ENCODE data around the gene DRICH1. TPM values are rescaled to one million over a fixed set of nuclear protein-coding genes. Genes with fewer than 3 reads are reported as not detected.

Gene DRICH1
- total RNA-seq, 1 experiment from 2014 or later: not detected

DNA sequence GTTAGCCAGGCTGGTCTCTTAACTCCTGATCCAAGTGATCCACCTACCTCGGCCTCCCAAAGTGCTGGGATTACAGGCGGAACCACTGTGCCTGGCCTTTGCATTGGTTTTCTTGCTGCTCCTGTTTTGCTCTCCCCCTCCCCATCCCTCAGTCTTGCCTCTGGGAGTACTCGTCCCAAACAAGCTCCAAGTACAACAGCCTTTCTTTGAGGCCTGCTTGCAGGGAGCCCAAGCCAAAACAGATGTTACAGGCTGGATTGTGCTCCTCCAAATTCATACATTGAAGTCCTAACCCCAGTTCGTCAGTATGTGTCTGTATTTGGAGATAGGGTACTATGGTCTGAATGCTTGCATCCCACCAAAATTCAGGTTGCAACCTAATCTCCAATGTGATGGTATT is 60.6 kb downstream of the DRICH1 start:
- no peaks in the 10 kb centered on the region for H3K4me1 ChIP-seq (ENCODE audit: control insufficient read depth, insufficient read depth, low read length)
- no peak overlapping the region for H3K27ac ChIP-seq (ENCODE audit: low read length)
- DNase-seq (ENCODE audit: low read depth, low spot score) (no peak), ATAC-seq (no peak)
- CTCF ChIA-PET: no interaction called here
- no TSS peak for BruUV-seq (replicated peaks)
- no peaks in the 10 kb centered on the region for H3K27me3 ChIP-seq (ENCODE audit: control insufficient read depth, insufficient read depth, low read length)
- POLR2A ChIA-PET: interaction anchor here (0.6 kb wide), 1 partner anchor 16 kb away, joined by 3 read pairs; no protein-coding TSS in a partner anchor
- no peak overlapping the region for H3K4me3 ChIP-seq (ENCODE audit: low read depth in 2 of 2, low read length in 2 of 2)
- H3K36me3 ChIP-seq (ENCODE audit: control insufficient read depth, insufficient read depth, low read length): no peaks in the 10 kb centered on the region
- in situ Hi-C loops (cut with HindIII; ENCODE audit: low pct_unique_long_range_greater_than_20kb, low sequenced_read_pairs): no loop called here
- intact Hi-C loops (cut with micrococcal nuclease; ENCODE audit: unreplicated experiment): no loop called here
- TF ChIP-seq, protein P1, sequence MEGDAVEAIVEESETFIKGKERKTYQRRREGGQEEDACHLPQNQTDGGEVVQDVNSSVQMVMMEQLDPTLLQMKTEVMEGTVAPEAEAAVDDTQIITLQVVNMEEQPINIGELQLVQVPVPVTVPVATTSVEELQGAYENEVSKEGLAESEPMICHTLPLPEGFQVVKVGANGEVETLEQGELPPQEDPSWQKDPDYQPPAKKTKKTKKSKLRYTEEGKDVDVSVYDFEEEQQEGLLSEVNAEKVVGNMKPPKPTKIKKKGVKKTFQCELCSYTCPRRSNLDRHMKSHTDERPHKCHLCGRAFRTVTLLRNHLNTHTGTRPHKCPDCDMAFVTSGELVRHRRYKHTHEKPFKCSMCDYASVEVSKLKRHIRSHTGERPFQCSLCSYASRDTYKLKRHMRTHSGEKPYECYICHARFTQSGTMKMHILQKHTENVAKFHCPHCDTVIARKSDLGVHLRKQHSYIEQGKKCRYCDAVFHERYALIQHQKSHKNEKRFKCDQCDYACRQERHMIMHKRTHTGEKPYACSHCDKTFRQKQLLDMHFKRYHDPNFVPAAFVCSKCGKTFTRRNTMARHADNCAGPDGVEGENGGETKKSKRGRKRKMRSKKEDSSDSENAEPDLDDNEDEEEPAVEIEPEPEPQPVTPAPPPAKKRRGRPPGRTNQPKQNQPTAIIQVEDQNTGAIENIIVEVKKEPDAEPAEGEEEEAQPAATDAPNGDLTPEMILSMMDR (IDR thresholded peaks at IDR 0.05): no peak
- TF ChIP-seq, protein P2, sequence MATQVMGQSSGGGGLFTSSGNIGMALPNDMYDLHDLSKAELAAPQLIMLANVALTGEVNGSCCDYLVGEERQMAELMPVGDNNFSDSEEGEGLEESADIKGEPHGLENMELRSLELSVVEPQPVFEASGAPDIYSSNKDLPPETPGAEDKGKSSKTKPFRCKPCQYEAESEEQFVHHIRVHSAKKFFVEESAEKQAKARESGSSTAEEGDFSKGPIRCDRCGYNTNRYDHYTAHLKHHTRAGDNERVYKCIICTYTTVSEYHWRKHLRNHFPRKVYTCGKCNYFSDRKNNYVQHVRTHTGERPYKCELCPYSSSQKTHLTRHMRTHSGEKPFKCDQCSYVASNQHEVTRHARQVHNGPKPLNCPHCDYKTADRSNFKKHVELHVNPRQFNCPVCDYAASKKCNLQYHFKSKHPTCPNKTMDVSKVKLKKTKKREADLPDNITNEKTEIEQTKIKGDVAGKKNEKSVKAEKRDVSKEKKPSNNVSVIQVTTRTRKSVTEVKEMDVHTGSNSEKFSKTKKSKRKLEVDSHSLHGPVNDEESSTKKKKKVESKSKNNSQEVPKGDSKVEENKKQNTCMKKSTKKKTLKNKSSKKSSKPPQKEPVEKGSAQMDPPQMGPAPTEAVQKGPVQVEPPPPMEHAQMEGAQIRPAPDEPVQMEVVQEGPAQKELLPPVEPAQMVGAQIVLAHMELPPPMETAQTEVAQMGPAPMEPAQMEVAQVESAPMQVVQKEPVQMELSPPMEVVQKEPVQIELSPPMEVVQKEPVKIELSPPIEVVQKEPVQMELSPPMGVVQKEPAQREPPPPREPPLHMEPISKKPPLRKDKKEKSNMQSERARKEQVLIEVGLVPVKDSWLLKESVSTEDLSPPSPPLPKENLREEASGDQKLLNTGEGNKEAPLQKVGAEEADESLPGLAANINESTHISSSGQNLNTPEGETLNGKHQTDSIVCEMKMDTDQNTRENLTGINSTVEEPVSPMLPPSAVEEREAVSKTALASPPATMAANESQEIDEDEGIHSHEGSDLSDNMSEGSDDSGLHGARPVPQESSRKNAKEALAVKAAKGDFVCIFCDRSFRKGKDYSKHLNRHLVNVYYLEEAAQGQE (IDR thresholded peaks at IDR 0.05; ENCODE audit: insufficient read depth in 1 of 2, low read depth in 2 of 2, low read length in 1 of 2): no peak
- TF ChIP-seq POLR2AphosphoS5 (IDR thresholded peaks at IDR 0.05; ENCODE audit: low read depth, low read length) (no peak), TCF7L2 (IDR thresholded peaks at IDR 0.05; ENCODE audit: low read depth, low read length) (no peak), SIN3A (IDR thresholded peaks at IDR 0.05; ENCODE audit: borderline replicate concordance, insufficient read depth, low read depth, low read length) (no peak)
- H3K9me3 ChIP-seq (ENCODE audit: control insufficient read depth, insufficient read depth, low read depth, low read length): no peaks in the 10 kb centered on the region

- BruUV-seq (replicated peaks): no TSS peak
- in situ Hi-C loops (cut with HindIII; ENCODE audit: low pct_unique_long_range_greater_than_20kb, low sequenced_read_pairs) (no loop called here), intact Hi-C loops (cut with micrococcal nuclease; ENCODE audit: unreplicated experiment) (no loop called here)
- no peaks in the 10 kb centered on the region for H3K27me3 ChIP-seq (ENCODE audit: control insufficient read depth, insufficient read depth, low read length)
- H3K4me1 ChIP-seq (ENCODE audit: control insufficient read depth, insufficient read depth, low read length): no peaks in the 10 kb centered on the region
- no peak overlapping the region for H3K27ac ChIP-seq (ENCODE audit: low read length)
- TF ChIP-seq, protein P1 (IDR thresholded peaks at IDR 0.05): no peak
- TF ChIP-seq SIN3A (IDR thresholded peaks at IDR 0.05; ENCODE audit: borderline replicate concordance, insufficient read depth, low read depth, low read length): no peak
- no peaks in the 10 kb centered on the region for H3K36me3 ChIP-seq (ENCODE audit: control insufficient read depth, insufficient read depth, low read length)
- CTCF ChIA-PET: interaction anchor here (0.6 kb wide), 1 partner anchor 42 kb away, joined by 3 read pairs; no protein-coding TSS in a partner anchor
- no peak for DNase-seq (ENCODE audit: low read depth, low spot score)
- no peaks in the 10 kb centered on the region for H3K9me3 ChIP-seq (ENCODE audit: control insufficient read depth, insufficient read depth, low read depth, low read length)
- H3K4me3 ChIP-seq (ENCODE audit: low read depth in 2 of 2, low read length in 2 of 2): no peak overlapping the region
- POLR2A ChIA-PET: no interaction called here
- ATAC-seq: no peak
These were observed 61.4 kb downstream of the DRICH1 start for GRCh38 chr22:23570681-23571080.
